ENCODE measurements around the gene RTP3. TPM values are rescaled to one million over a fixed set of nuclear protein-coding genes. Genes with fewer than 3 reads are reported as not detected.

RTP3 gene
- polyA plus RNA-seq, 1 donor from 2014 or later: not detected

DNA sequence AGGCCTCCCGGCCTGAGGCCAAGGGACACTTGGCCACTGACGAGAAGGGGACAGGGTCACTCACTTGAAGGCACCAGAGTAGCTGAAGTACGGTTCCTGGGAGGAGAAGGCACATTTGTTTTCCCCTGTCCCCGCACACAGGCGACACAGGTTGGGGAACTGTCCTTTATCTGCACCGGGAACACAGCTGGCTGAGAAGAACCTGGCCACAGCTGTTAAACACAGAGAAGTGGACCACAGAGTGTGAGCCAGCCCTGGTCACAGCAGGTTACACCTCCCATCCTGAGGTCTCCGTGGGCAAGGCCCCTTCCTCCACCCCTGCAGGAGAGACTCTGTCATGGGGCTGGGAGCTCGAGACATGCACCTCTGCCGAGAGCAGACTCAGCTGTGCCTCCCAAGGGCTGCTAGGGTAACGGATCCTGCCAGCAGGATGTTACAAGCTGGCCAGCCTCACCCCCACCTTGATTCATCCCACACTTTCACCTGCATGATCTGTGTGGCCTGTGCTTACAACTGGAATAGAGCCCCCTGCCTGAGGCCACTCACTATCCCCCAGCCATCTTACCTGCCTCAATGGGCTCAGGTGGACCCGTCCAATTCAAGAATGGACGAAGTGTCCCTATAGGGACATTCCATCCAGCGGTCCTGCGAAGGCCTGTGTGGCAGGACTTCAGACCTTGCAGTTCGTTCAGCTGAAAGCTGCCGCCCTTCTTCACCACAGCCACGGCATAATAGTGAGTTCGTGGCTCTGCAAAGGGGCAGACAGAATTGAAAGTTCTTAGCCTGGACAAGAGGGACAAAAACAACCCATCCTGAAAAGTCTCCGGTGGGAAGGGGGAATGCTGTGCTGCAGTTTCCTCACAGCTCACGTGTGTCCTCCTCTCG is 42.3 kb upstream of the RTP3 start:
- Histone ChIP-seq H3K4me3 (ENCODE audit: low read length) (no peak overlapping the region), H3K9me3 (ENCODE audit: low read length) (peaks cover 3% of the 10 kb centered on the region), H3K36me3 (ENCODE audit: insufficient read depth, low read length) (no peaks in the 10 kb centered on the region), H3K4me2 (ENCODE audit: low read length) (no peak overlapping the region), H3K27me3 (ENCODE audit: insufficient read depth, low read depth, low read length) (no peaks in the 10 kb centered on the region), H3K27ac (ENCODE audit: low read length) (no peak overlapping the region), H2AFZ (ENCODE audit: low read depth, low read length) (no peak overlapping the region), H4K20me1 (ENCODE audit: insufficient read depth) (no peaks in the 10 kb centered on the region), H3K9ac (ENCODE audit: low read length) (no peak overlapping the region), H3K9me2 (ENCODE audit: insufficient read depth, low read length) (no peaks in the 10 kb centered on the region), H3K79me2 (replicated peaks; ENCODE audit: insufficient read depth, low read length) (no peaks in the 10 kb centered on the region), H3F3A (ENCODE audit: insufficient read depth, low read length, poor library complexity, severe bottlenecking) (no peaks in the 10 kb centered on the region)
- TF ChIP-seq MXI1 (conservative IDR thresholded peaks at IDR 0.05; ENCODE audit: poor library complexity, severe bottlenecking) (no peak), TAF1 (IDR thresholded peaks at IDR 0.05; ENCODE audit: low read depth) (no peak)
- TF ChIP-seq, protein P1, sequence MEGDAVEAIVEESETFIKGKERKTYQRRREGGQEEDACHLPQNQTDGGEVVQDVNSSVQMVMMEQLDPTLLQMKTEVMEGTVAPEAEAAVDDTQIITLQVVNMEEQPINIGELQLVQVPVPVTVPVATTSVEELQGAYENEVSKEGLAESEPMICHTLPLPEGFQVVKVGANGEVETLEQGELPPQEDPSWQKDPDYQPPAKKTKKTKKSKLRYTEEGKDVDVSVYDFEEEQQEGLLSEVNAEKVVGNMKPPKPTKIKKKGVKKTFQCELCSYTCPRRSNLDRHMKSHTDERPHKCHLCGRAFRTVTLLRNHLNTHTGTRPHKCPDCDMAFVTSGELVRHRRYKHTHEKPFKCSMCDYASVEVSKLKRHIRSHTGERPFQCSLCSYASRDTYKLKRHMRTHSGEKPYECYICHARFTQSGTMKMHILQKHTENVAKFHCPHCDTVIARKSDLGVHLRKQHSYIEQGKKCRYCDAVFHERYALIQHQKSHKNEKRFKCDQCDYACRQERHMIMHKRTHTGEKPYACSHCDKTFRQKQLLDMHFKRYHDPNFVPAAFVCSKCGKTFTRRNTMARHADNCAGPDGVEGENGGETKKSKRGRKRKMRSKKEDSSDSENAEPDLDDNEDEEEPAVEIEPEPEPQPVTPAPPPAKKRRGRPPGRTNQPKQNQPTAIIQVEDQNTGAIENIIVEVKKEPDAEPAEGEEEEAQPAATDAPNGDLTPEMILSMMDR (IDR thresholded peaks at IDR 0.05; ENCODE audit: poor library complexity, severe bottlenecking): no peak

DNA sequence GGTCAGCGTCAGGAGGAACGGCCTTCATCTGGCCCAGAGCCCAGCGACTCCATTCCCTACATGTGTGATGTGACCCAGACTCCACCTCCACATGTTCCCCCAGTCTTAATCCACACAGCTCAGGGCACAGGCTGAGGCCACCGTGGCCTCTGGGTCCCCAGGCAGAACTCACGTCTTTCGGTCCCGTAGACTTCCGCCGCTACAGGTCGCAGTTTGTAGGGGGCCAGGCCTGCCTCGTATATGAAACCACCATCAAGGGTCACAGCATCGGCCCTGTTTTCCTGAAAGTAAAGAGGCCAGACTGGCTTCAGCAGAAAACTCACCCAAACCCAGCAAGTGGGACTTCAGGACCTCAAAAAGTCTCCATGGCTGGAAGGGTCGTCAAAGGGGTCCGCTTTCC is 41.7 kb upstream of the RTP3 start:
- no peaks in the 10 kb centered on the region for H3K9me2 ChIP-seq (ENCODE audit: insufficient read depth, low read length)
- no peaks in the 10 kb centered on the region for H3K36me3 ChIP-seq (ENCODE audit: insufficient read depth, low read length)
- TF ChIP-seq SMC3 (conservative IDR thresholded peaks at IDR 0.05; ENCODE audit: poor library complexity): no peak
- TF ChIP-seq EZH2 (IDR thresholded peaks at IDR 0.05; ENCODE audit: borderline replicate concordance, insufficient read depth, low read length, poor library complexity, severe bottlenecking): no peak
- TF ChIP-seq RAD21 (conservative IDR thresholded peaks at IDR 0.05): no peak
- no peak for TF ChIP-seq POLR2AphosphoS5 (IDR thresholded peaks at IDR 0.05)
- TF ChIP-seq TAF1 (IDR thresholded peaks at IDR 0.05; ENCODE audit: low read depth): no peak
- TF ChIP-seq, protein P2, sequence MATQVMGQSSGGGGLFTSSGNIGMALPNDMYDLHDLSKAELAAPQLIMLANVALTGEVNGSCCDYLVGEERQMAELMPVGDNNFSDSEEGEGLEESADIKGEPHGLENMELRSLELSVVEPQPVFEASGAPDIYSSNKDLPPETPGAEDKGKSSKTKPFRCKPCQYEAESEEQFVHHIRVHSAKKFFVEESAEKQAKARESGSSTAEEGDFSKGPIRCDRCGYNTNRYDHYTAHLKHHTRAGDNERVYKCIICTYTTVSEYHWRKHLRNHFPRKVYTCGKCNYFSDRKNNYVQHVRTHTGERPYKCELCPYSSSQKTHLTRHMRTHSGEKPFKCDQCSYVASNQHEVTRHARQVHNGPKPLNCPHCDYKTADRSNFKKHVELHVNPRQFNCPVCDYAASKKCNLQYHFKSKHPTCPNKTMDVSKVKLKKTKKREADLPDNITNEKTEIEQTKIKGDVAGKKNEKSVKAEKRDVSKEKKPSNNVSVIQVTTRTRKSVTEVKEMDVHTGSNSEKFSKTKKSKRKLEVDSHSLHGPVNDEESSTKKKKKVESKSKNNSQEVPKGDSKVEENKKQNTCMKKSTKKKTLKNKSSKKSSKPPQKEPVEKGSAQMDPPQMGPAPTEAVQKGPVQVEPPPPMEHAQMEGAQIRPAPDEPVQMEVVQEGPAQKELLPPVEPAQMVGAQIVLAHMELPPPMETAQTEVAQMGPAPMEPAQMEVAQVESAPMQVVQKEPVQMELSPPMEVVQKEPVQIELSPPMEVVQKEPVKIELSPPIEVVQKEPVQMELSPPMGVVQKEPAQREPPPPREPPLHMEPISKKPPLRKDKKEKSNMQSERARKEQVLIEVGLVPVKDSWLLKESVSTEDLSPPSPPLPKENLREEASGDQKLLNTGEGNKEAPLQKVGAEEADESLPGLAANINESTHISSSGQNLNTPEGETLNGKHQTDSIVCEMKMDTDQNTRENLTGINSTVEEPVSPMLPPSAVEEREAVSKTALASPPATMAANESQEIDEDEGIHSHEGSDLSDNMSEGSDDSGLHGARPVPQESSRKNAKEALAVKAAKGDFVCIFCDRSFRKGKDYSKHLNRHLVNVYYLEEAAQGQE (IDR thresholded peaks at IDR 0.05; ENCODE audit: borderline replicate concordance): no peak
- TF ChIP-seq MXI1 (conservative IDR thresholded peaks at IDR 0.05; ENCODE audit: poor library complexity, severe bottlenecking): no peak
- H3K4me2 ChIP-seq (ENCODE audit: low read length): no peak overlapping the region
- H4K20me1 ChIP-seq (ENCODE audit: insufficient read depth): no peaks in the 10 kb centered on the region
- no peak overlapping the region for H2AFZ ChIP-seq (ENCODE audit: low read depth, low read length)
- no peaks in the 10 kb centered on the region for H3K79me2 ChIP-seq (replicated peaks; ENCODE audit: insufficient read depth, low read length)
- no peaks in the 10 kb centered on the region for H3F3A ChIP-seq (ENCODE audit: insufficient read depth, low read length, poor library complexity, severe bottlenecking)
- no peak overlapping the region for H3K4me3 ChIP-seq (ENCODE audit: low read length)
- H3K27ac ChIP-seq (ENCODE audit: low read length): no peak overlapping the region
- peaks cover 6% of the 10 kb centered on the region for H3K9me3 ChIP-seq (ENCODE audit: low read length)
- H3K27me3 ChIP-seq (ENCODE audit: insufficient read depth, low read depth, low read length): no peaks in the 10 kb centered on the region
- no peak overlapping the region for H3K9ac ChIP-seq (ENCODE audit: low read length)

Data from neural cell (in vitro differentiated cells).